ENCODE data around the gene UBE2S.

DNA sequence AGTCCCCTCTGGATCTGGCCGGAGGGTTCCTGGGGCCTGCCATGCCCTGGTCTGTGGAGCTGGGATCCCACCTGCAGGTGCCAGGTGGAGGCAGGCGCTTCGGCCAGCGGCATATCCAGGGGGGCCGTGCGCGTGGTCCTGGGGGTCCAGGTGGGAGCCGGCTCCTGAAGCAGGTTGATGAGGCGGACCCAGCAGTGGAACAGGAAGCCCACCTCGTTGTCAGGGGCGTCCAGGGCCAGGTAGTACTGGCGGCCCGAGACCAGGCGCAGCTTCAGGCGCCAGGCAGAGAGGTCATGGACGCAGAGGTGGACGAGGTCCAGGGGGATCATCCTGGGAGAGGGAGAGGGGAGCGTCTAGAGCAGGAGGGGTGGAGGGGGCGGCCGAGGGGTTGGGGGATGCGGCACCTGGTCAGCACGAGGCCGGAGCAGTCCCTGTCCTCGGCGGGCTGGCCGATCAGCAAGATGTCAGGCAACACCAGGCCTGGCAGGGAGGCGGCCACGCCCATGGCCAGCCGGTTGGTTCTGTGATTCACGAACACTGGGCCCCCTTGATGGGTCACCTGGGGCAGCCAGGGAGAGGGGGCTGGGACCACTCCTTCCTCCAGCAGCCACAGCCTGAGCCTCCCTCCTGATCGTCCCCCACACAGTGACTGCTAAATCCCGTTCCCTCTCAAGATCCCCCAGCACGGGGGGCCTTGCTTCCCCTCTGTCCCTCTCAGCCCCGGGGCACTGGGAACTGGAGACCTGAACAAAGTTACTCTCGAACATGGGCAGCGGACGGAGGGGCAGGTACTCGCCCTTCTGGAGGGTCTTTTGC lies 45.2 kb downstream of the UBE2S start:
- TF ChIP-seq POLR2AphosphoS5 (IDR thresholded peaks at IDR 0.05; ENCODE audit: low read depth, low read length) (no peak), SRF (IDR thresholded peaks at IDR 0.05; ENCODE audit: low read depth, low read length) (no peak), ZNF274 (IDR thresholded peaks at IDR 0.05; ENCODE audit: borderline replicate concordance, extremely low read depth, low read length) (no peak), EZH2 (IDR thresholded peaks at IDR 0.05; ENCODE audit: low read depth, low read length, severe bottlenecking) (no peak), SP1 (IDR thresholded peaks at IDR 0.05; ENCODE audit: low read depth, low read length) (no peak), TAF1 (IDR thresholded peaks at IDR 0.05; ENCODE audit: low read depth, low read length) (no peak), CREB1 (IDR thresholded peaks at IDR 0.05) (no peak), POLR2A (IDR thresholded peaks at IDR 0.05; ENCODE audit: control extremely low read depth in 1 of 2, low read depth in 2 of 2, low read length in 2 of 2) (no peak)
- TF ChIP-seq, protein P1, sequence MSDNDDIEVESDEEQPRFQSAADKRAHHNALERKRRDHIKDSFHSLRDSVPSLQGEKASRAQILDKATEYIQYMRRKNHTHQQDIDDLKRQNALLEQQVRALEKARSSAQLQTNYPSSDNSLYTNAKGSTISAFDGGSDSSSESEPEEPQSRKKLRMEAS (IDR thresholded peaks at IDR 0.05): no peak

All from H1 (cell line).